RWPE2 (cell line): ENCODE results near the gene KLF15.

Experiments used
- ATAC-seq: fragments of 200-7000 bp; cut with Tn5 transposase; 3 replicates; pipeline ENCODE4 v1.9.1; 2021; ENCODE audit warnings: low read depth
- DNase-seq: peaks from one replicate; pipeline ENCODE4 v3.0.0-alpha.2; 2020; ENCODE audit warnings: low spot score
- H3K27ac ChIP-seq: fragments of 450-650 bp; 2 replicates; pipeline ENCODE4 v1.5.1; 2017; ENCODE audit warnings: mild to moderate bottlenecking; ENCODE audit not compliant: poor library complexity, severe bottlenecking
- H3K27me3 ChIP-seq: fragments of 250-450 bp; sonication (Bioruptor Pico); 2 replicates; pipeline ENCODE4 v1.5.1; 2021; ENCODE audit warnings: mild to moderate bottlenecking, moderate library complexity; ENCODE audit not compliant: insufficient read depth, poor library complexity, severe bottlenecking
- H3K36me3 ChIP-seq: fragments of 250-450 bp; sonication (Bioruptor Pico); 2 replicates; pipeline ENCODE4 v1.5.1; 2020; ENCODE audit warnings: low read depth, mild to moderate bottlenecking, moderate library complexity
- H3K4me1 ChIP-seq: fragments of 250-450 bp; sonication (Bioruptor Pico); 2 replicates; pipeline ENCODE4 v1.5.1; 2021; ENCODE audit warnings: mild to moderate bottlenecking, moderate library complexity; ENCODE audit not compliant: insufficient read depth, poor library complexity, severe bottlenecking
- H3K4me3 ChIP-seq: fragments of 250-450 bp; sonication (Bioruptor Pico); 2 replicates; pipeline ENCODE4 v1.5.1; 2021; ENCODE audit warnings: mild to moderate bottlenecking, moderate library complexity; ENCODE audit not compliant: severe bottlenecking
- H3K9me3 ChIP-seq: fragments of 250-450 bp; sonication (Bioruptor Pico); 2 replicates; pipeline ENCODE4 v1.5.1; 2021; ENCODE audit warnings: mild to moderate bottlenecking, moderate library complexity; ENCODE audit not compliant: severe bottlenecking
- TF ChIP-seq, protein P1 (sequence below): fragments of 450-650 bp; IDR thresholded peaks from one replicate; pipeline ENCODE4 v1.5.1; 2017; ENCODE audit warnings: mild to moderate bottlenecking, moderate library complexity; ENCODE audit not compliant: poor library complexity, severe bottlenecking

KLF15 gene

DNA sequence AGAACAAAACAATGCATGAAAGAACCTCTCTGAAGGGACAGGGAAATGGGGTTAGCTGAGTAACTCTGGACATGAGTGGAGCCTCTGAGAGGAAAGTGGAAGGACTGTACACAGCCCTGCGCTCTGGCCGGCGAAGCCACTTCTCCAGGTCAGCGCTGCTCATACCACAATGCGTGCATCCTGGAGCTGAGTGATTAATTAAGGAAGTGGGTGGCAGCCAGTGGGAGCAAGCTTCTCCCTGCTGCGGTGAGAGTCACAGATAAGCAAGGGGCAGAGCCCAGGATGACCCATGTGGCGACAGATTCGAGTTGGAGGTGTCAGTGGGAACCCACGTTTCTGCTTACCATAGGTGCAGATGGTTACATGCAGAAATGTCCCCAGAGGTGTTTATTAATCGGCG, 48.0 kb downstream of the KLF15 start:
- ATAC-seq (no peak), DNase-seq (no peak)
- no peak overlapping the region for H3K27ac ChIP-seq
- H3K9me3 ChIP-seq: no peaks in the 10 kb centered on the region
- H3K4me1 ChIP-seq: peaks cover 9% of the 10 kb centered on the region
- no peaks in the 10 kb centered on the region for H3K36me3 ChIP-seq
- H3K27me3 ChIP-seq: no peaks in the 10 kb centered on the region
- TF ChIP-seq, protein P1, sequence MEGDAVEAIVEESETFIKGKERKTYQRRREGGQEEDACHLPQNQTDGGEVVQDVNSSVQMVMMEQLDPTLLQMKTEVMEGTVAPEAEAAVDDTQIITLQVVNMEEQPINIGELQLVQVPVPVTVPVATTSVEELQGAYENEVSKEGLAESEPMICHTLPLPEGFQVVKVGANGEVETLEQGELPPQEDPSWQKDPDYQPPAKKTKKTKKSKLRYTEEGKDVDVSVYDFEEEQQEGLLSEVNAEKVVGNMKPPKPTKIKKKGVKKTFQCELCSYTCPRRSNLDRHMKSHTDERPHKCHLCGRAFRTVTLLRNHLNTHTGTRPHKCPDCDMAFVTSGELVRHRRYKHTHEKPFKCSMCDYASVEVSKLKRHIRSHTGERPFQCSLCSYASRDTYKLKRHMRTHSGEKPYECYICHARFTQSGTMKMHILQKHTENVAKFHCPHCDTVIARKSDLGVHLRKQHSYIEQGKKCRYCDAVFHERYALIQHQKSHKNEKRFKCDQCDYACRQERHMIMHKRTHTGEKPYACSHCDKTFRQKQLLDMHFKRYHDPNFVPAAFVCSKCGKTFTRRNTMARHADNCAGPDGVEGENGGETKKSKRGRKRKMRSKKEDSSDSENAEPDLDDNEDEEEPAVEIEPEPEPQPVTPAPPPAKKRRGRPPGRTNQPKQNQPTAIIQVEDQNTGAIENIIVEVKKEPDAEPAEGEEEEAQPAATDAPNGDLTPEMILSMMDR: no peak
- H3K4me3 ChIP-seq: no peak overlapping the region

DNA sequence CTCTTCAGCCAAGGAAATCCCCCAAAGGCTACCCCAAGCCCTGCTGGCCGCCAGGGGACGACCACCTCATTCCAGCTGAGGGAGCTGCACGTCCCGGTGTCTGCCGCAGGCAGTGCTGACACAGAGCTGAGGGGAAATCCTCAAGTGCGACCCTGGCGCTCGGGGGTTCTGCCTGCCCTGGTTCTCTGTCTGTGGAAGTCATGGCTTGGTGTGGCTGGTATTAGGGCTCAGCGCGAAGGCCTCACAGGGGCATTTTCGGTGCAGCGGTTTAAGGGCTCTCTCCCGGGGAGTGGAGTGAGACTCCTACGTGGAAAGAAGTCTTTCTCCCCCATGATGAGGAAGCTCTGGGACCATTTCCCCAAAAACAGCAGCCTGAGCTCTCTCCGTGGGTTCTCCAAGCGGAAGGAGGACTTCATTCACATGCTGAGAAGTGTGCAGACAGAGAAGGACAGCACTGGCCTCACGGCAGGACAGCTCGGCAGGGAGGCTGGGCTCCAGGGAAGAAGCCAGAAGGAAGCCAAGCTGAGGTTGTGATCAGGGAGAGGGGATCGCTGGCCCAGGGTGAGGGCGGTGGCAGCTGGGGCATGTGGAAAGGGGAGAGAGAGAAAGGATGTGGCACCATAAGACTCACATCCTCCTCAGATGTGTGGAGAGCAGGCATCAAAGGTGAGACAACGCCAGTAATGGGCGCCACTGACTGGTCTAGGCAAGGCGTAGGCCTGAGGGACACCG, 48.6 kb downstream of the KLF15 start:
- DNase-seq (no peak), ATAC-seq (no peak)
- Histone ChIP-seq H3K9me3 (peaks cover 3% of the 10 kb centered on the region), H3K27me3 (no peaks in the 10 kb centered on the region), H3K4me3 (no peak overlapping the region), H3K27ac (no peak overlapping the region), H3K4me1 (peaks cover 9% of the 10 kb centered on the region), H3K36me3 (no peaks in the 10 kb centered on the region)
- TF ChIP-seq, protein P1: no peak

DNA sequence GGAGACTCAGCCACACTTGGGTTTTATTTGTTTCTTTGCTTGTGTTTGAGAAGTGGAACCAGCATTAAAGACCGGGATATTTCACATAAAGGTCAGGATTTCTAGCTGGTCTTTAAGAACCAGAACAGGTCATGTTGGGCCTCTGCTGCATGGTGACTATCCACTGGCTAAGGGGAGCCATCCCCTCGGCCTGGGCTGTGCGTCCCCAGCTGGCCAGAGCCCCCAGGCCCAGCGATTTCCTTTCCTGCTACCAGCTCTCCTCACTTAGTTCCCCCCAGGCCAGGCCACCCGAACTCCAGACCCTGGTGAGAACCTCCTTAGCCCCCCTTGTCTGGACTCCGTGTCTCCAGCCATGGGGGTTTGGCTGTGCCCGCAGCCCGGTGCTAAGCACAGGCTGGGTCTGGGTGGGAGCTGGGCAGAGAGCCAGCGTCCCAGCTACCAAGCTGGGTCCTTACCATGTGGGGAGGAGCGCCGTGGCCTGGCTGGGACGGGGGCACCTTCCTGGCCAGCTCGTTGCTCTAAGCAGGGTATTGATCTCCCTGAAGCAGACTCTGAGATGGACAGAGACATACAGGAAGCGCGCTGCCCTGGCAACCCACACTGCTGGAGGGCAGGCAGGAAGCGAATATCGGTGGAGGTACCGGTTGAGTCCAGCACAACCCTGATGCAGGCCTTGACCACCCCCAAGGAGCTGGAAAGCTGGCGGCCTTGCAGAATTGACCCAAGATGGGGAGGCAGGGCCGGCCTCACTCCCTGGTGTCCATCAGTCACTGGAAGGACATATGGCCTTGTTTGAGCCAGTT, 49.4 kb downstream of the KLF15 start:
- TF ChIP-seq, protein P1: no peak
- peaks cover 8% of the 10 kb centered on the region for H3K9me3 ChIP-seq
- no peaks in the 10 kb centered on the region for H3K27me3 ChIP-seq
- peaks cover 15% of the 10 kb centered on the region for H3K4me1 ChIP-seq
- ATAC-seq (no peak), DNase-seq (no peak)
- H3K4me3 ChIP-seq: no peak overlapping the region
- no peak overlapping the region for H3K27ac ChIP-seq
- H3K36me3 ChIP-seq: no peaks in the 10 kb centered on the region

DNA sequence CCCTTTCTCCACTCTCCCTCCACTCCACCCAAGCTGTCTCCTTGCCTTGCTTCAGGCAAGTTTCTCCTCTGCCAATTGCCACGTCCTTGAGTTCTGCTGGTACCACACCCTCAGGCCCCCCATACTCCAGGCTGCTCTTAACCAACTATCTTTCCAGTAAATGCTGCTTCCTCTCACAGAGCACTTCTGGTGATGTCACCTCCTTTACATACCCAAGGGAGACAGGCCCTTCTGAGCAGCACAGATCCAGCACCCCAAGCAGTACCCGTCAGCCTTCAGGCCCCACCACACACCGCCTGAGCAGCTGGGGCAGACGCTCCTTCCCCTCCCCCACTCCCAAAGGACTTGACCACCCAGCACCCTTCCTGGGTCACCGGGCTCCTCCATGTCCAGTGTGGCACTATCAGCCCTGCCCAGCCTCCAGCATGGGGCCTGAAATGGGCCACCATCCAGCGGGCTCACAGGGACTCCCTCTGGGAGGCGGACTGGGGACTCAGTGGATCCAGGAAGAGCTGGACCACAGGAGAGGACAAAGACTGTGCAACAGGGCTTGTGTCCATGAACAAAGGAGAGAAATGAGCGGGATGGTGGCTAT, 50.2 kb downstream of the KLF15 start:
- TF ChIP-seq, protein P1: no peak
- Histone ChIP-seq H3K27me3 (no peaks in the 10 kb centered on the region), H3K4me1 (peaks cover 15% of the 10 kb centered on the region), H3K36me3 (no peaks in the 10 kb centered on the region), H3K4me3 (no peak overlapping the region), H3K27ac (no peak overlapping the region), H3K9me3 (peaks cover 11% of the 10 kb centered on the region)
- DNase-seq: no peak
- ATAC-seq: no peak
